MCF 10A (cell line): ENCODE data around the gene DESI2. TPM values are rescaled to one million over a fixed set of nuclear protein-coding genes. Genes with fewer than 3 reads are reported as not detected.

Experiments used
- BruUV-seq: library from RNA; stranded (reverse); fragments of 400-500 nt; replicated peaks from 2 replicates; lab custom pipeline; 2021; lab: Mats Ljungman, UMichigan
- CTCF ChIA-PET: fragments of 300-600 bp; sonication (Branson Sonifier 250); formaldehyde crosslinking; extraction: SDS; loops from one replicate; lab custom pipeline; 2021; ENCODE audit warnings: antibody characterized with exemption, inconsistent platforms; lab: Yijun Ruan, JAX
- POLR2A ChIA-PET: fragments of 300-600, 350-650 bp; sonication (Branson Sonifier 250); formaldehyde crosslinking; extraction: SDS; loops from one replicate; lab custom pipeline; 2020; ENCODE audit warnings: antibody characterized with exemption, inconsistent platforms; lab: Yijun Ruan, JAX
- DNase-seq: peaks from one replicate; pipeline ENCODE4 v3.0.0-alpha.2; 2018; ENCODE audit not compliant: unreplicated experiment
- H3K27ac Mint-ChIP-seq: one replicate; pipeline ENCODE4 v1.8.0; 2022; ENCODE audit warnings: mild to moderate bottlenecking, low read depth, mixed read lengths; ENCODE audit not compliant: unreplicated experiment
- H3K27me3 Mint-ChIP-seq: one replicate; pipeline ENCODE4 v1.8.0; 2022; ENCODE audit warnings: mixed read lengths; ENCODE audit not compliant: insufficient read depth, unreplicated experiment
- H3K36me3 Mint-ChIP-seq: one replicate; pipeline ENCODE4 v1.8.0; 2022; ENCODE audit warnings: mild to moderate bottlenecking, moderate library complexity, mixed read lengths; ENCODE audit not compliant: insufficient read depth, unreplicated experiment
- H3K4me1 Mint-ChIP-seq: one replicate; pipeline ENCODE4 v1.8.0; 2022; ENCODE audit warnings: mixed read lengths; ENCODE audit not compliant: insufficient read depth, unreplicated experiment
- H3K4me3 Mint-ChIP-seq: one replicate; pipeline ENCODE4 v1.8.0; 2022; ENCODE audit warnings: mild to moderate bottlenecking, moderate library complexity, mixed read lengths; ENCODE audit not compliant: unreplicated experiment
- H3K9me3 Mint-ChIP-seq: one replicate; pipeline ENCODE4 v1.8.0; 2022; ENCODE audit warnings: mixed read lengths; ENCODE audit not compliant: unreplicated experiment
- CTCF ChIP-seq: fragments of 200-600 bp; IDR thresholded peaks from one replicate; pipeline ENCODE4 v1.8.0; 2022; ENCODE audit warnings: antibody characterized with exemption, mild to moderate bottlenecking; ENCODE audit not compliant: unreplicated experiment
- intact Hi-C: fragments of 100-400 bp; cut with micrococcal nuclease; formaldehyde crosslinking; loops from 2 replicates; pipeline ENCODE4 v1.14.1; 2022
- total RNA-seq: library from RNA; stranded (reverse); gene quantifications from 2 replicates; pipeline ENCODE4 v1.2.3, GENCODE V29; 2022

The DESI2 gene
- total RNA-seq, 1 experiment from 2014 or later = 101 TPM

DNA sequence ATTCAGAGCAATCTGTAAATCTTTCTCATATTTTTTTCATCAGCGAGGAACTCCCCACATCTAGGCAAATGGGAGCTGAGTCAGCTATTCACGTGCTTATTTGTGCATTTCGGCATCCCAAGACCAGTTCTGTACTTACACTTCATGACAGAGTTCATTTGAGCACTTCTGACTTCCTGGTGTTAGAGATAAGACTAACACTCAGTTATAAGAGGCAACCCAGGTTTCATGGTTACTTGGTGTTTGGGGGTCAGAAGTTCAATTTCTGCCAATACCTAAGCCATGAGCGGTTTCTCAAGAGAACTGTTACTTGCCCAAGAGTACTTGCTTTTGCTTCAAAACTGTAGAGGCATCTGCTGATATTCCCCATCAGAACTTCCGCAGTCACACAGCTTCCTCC is 24.1 kb upstream of the DESI2 start:
- Mint-ChIP-seq H3K4me3 (no peak overlapping the region), H3K27ac (no peak overlapping the region), H3K4me1 (no peaks in the 10 kb centered on the region), H3K9me3 (peaks cover 9% of the 10 kb centered on the region), H3K27me3 (no peaks in the 10 kb centered on the region), H3K36me3 (no peaks in the 10 kb centered on the region)
- intact Hi-C loops = no loop called here
- no peak for DNase-seq
- no TSS peak for BruUV-seq
- ChIA-PET CTCF (interaction anchor here (0.6 to 2.8 kb wide), 6 partner anchors 14 to 170 kb away, joined by 3 to 18 read pairs (median 4); no protein-coding TSS in a partner anchor), POLR2A (interaction anchor here (1.2 to 1.3 kb wide), 2 partner anchors 11 to 24 kb away, joined by 4 to 6 read pairs; no protein-coding TSS in a partner anchor)
- no peak for TF ChIP-seq CTCF

- Mint-ChIP-seq H3K4me3 (no peak overlapping the region), H3K4me1 (no peaks in the 10 kb centered on the region), H3K9me3 (peaks cover 9% of the 10 kb centered on the region), H3K27ac (no peak overlapping the region), H3K36me3 (no peaks in the 10 kb centered on the region), H3K27me3 (no peaks in the 10 kb centered on the region)
- no TSS peak for BruUV-seq
- ChIA-PET POLR2A (no interaction called here), CTCF (no interaction called here)
- intact Hi-C loops = no loop called here
- TF ChIP-seq CTCF = no peak
- no peak for DNase-seq
Measured at GRCh38 chr1:244633140-244633539, 19.8 kb upstream of the DESI2 start.

DNA sequence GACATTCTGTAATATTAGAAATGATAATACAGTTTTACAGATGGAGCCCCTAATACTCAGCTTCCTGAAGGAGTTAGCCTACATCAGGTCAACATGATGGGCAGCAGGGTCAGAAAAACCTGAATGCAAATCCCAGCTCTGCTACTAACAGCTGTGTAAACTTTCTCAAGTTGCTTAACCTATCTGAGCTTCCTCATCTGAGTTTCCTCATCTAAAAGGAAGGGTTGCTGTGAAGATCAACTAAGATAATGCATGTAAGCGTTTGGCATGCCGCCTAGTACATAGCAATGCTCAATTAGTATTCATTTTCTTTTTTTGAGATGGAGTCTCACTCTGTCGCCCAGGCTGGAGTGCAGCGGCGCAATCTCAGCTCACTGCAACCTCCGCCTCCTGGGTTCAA is 18.4 kb upstream of the DESI2 start:
- ChIA-PET POLR2A (interaction anchor here (0.8 to 1.9 kb wide), 3 partner anchors 13 to 89 kb away, joined by 3 to 5 read pairs (median 5); no protein-coding TSS in a partner anchor), CTCF (interaction anchor here (0.6 to 2.6 kb wide), 14 partner anchors 9 to 690 kb away, joined by 3 to 10 read pairs (median 4); no protein-coding TSS in a partner anchor)
- intact Hi-C loops = no loop called here
- H3K9me3 Mint-ChIP-seq = peaks cover 9% of the 10 kb centered on the region
- no peaks in the 10 kb centered on the region for H3K36me3 Mint-ChIP-seq
- H3K4me1 Mint-ChIP-seq = no peaks in the 10 kb centered on the region
- no peak overlapping the region for H3K27ac Mint-ChIP-seq
- no peak overlapping the region for H3K4me3 Mint-ChIP-seq
- BruUV-seq = no TSS peak
- no peaks in the 10 kb centered on the region for H3K27me3 Mint-ChIP-seq
- DNase-seq = no peak
- no peak for TF ChIP-seq CTCF

DNA sequence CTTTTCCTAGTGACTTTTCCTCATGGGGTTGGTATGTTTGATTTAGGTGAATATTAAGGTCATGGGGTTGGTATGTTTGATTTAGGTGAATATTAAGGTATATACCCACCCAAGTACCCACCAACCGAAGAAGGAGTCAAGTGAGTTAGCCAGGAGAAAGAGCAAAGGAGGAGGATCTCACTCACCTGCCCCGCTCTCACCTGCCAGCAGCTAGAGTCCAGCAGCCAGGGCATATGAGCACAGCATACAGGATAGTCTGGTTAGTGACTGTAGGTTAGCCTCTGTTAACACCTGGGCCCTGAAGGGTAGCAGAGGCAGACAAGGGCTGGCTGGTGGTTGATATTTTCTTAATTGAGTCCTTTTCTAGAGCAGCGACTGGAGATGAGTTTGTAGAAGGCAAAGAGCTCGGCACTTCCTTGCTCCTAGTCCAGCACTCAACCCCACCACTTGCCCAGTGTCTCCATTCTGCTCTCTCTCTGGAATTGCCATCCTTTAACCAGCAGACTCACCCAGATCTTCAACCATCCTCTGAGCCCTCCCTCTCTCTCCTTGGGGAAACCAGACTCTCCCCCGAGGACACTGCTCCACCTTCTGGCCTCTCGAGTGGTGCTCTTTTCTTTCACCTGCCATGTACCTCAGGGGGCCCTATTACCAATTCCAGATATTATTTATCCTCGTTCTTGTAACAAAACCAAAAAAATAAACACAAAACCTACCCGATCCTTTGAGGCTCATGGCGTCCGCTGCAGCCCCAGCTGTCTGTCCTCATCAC is 16.3 kb upstream of the DESI2 start:
- no TSS peak for BruUV-seq
- TF ChIP-seq CTCF = no peak
- CTCF ChIA-PET = interaction anchor here (2.6 to 2.8 kb wide), 2 partner anchors 161 to 165 kb away, joined by 9 to 10 read pairs; no protein-coding TSS in a partner anchor
- H3K4me1 Mint-ChIP-seq = no peaks in the 10 kb centered on the region
- peaks cover 2% of the 10 kb centered on the region for H3K27me3 Mint-ChIP-seq
- intact Hi-C loops = no loop called here
- POLR2A ChIA-PET = no interaction called here
- DNase-seq = no peak
- no peak overlapping the region for H3K27ac Mint-ChIP-seq
- H3K4me3 Mint-ChIP-seq = no peak overlapping the region
- no peaks in the 10 kb centered on the region for H3K36me3 Mint-ChIP-seq
- H3K9me3 Mint-ChIP-seq = peaks cover 9% of the 10 kb centered on the region
